Measurements from ENCODE around the gene RFTN2.
"Not testable (repeated sequence)": the region's sequence is repeated elsewhere in the genome, so short reads cannot be mapped to it uniquely, and the experiment has no call there.

RFTN2 gene

DNA sequence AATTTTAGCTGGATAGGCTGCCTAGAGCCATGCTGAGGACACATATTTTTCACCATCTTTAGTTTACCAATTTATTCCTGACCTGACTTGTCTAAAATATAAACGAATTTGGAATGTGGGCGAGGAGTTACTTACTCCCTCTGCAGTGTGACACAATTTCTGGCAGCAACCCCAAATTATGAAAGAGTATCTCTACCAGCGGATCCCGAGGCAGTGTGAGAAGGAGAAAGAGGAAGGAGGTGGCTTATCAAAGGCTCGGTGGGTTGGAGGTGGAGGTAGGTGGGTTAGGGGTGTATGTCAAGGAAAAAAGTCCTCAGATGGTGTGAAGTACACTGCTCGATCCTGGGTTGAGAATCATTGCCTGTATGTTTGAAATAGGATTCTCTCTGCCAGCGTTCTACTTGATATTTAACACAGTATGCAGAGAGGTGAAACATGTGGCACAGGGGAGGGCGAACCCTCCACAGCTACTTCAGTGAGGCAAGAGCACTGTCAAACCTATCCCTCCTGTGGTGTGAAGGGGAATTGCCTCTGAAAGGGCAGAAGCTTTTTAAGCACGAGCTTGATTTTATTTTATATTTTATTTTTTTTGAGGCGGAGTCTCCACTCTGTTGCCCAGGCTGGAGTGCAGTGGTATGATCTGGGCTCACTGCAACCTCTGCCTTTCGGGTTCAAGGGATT, 76.0 kb downstream of the RFTN2 start:
- no peak for DNase-seq

DNA sequence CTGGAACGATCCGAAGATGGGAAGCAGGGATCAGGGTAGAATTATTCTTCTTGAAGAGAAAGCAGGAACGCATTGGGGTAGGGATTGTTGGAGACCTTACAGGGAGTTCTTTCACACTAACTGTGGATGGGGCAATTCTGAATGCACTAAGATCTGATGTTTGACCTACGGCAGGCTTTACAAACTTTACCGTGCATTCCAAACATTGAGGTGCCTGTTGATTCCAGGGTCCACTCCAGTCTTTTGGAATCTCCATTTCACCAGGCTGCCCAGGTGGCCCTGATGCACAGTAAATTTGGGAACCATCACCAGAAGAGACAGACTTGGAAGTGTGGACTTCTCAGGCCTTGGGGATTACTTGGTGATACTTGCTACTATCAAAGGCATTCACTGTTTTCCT, 76.9 kb downstream of the RFTN2 start:
- no peak for DNase-seq

DNA sequence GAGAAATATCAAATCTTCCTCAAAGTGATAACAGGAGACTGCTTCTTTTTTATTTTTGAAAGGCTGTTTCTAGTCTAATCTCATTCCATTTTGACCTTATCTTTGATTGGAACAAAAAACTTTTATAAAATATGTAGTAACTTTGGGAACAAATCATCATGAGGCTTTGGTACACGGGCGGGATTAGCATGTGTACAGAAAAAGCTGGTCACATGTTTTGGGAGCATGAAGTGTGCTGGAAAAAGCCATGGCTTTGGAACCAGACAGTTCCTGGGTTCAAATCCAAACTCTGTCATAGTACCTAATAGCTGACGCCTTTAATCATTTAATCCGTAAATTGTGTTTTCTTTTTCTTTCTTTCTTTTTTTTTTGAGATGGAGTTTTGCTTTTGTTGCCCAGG, 78.2 kb downstream of the RFTN2 start:
- DNase-seq: no peak

DNA sequence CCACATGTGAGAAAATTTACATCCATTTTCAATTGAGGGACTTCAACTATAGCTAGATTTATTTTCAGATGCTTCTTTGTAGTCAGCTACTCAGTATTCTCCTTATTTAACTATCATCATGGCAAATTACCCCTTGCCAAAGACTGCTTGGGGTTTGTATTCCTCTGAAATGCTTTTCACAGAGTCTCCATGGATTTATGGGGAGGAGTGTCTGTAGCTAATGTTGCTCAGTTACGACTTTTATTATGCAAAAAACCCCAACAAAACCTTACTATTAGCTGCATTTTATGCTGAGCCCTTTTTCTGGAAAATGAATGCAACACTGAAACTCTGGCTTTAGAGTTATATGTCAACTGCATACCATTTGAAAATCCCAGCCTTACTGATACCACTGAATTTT, 78.6 kb downstream of the RFTN2 start:
- no peak for DNase-seq

DNA sequence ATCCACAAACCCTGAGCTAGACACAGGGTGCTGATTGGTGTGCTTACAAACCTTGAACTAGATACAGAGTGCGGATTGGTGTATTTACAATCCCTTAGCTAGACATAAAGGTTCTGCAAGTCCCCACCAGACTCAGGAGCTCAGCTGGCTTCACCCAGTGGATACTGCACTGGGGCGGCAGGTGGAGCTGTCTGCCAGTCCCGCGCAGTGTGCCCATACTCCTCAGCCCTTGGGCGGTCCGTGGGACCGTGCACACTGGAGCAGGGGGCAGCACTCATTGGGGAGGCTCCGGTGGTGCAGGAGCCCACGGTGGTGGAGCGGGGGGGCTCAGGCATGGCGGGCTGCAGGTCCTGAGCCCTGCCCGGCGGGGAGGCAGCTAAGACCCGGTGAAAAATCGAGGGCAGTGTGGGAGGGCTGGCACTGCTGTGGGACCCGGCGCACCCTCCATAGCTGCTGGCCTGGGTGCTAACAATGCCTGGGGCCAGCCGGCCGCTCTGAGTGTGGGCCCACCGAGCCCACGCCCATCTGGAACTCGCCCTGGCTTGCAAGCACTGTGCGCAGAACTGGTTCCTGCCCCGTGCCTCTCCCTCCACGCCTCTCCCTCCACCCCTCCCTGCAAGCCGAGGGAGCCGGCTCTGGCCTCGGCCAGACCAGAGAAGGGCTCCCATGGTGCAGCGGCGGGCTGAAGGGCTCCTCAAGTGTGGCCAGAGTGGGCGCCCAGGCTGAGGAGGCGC, 83.9 kb downstream of the RFTN2 start:
- no peak for DNase-seq

DNA sequence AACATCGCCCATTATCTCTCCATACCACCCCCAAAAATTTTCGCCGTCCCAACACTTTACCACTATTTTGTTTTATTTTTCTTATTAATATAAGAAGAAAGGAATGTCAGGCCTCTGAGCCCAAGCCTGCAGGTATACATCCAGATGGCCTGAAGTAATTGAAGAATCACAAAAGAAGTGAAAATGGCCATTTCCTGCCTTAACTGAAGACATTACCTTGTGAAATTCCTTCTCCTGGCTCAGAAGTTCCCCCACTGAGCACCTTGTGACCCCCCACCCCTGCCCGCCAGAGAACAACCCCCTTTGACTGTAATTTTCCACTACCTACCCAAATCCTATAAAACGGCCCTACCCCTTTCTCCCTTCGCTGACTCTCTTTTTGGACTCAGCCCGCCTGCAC, 88.1 kb downstream of the RFTN2 start:
- DNase-seq: not testable (repeated sequence)

DNA sequence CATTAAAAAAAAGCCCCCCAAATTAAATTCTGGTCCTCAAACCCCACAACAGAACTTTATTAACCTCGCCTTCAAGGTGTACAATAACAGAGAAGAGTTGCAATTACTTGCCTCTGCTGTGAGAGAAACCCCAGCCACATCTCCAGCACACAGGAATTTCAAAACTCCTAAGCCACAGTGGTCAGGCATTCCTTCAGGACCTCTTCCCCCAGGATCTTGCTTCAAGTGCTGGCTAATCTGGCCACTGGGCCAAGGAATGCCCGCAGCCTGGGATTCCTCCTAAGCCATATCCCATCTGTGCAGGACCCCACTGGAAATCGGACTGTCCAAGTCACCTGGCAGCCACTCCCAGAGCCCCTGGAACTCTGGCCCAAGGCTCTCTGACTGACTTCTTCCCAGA, 95.2 kb downstream of the RFTN2 start:
- DNase-seq: not testable (repeated sequence)

DNA sequence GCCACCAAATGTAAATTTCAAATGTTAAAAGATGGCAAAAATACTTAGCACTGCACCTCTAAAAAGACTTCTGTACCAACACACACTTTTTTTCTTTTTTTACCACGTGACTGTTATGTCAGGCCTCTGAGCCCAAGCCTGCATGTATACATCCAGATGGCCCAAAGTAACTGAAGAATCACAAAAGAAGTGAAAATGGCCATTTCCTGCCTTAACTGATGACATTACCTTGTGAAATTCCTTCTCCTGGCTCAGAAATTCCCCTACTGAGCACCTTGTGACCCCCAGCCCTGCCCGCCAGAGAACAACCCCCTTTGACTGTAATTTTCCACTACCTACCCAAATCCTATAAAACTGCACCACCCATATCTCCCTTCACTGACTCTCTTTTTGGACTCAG, 97.1 kb downstream of the RFTN2 start:
- not testable (repeated sequence) for DNase-seq

DNA sequence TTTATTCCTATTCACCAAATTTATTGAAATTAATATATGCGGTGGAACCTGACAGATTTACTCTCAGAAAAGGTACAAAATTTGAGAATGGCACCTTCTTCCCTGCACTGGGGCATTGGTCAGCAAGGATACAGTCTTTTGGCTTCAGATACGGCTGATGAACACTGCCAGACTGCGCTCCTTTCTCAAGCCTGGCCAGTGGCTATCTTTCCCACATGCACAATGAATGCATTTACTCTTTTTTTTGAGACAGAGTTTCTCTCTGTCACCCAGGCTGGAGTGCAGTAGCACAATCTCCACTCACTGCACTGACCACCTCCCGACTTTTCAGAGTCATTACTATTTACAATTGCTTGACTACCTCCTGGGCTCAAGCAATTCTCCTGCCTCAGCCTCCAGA, 97.9 kb downstream of the RFTN2 start:
- no peak for DNase-seq

DNA sequence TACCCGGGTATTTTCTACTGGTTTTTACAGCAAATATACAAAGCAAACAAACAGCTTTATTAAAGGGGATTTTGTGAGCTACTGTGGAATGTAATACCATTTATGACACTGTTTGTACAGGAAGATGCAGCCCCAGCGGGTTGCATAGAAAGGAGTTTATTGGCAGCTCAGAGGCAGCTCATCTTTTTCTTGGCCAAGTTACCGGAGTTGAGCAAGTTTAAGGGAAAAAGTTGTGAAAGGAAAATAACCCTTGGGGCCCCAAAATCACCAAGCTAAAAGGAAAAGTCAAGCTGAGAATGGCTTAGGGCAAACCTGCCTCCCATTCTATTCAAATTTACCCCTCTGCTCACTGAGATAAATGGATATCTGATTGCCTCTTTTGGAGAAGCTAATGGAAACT, 98.8 kb downstream of the RFTN2 start:
- no peak for DNase-seq

DNA sequence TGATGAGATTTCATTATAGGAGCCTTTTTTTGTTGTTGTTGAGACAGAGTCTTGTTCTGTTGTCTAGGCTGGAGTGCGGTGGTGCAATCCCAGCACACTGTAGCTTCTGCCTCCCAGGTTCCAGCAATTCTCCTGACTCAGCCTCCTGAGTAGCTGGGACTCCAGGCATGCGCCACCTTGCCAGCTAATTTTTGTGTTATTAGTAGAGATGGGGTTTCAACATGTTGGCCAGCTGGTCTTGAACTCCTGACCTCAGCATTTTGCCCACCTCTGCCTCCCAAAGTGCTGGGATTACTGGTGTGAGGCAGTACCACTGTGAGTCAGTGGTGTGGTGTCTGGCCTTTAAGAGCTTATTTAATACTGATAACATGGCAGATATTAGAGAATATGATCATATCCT, 99.4 kb downstream of the RFTN2 start:
- DNase-seq: no peak

DNA sequence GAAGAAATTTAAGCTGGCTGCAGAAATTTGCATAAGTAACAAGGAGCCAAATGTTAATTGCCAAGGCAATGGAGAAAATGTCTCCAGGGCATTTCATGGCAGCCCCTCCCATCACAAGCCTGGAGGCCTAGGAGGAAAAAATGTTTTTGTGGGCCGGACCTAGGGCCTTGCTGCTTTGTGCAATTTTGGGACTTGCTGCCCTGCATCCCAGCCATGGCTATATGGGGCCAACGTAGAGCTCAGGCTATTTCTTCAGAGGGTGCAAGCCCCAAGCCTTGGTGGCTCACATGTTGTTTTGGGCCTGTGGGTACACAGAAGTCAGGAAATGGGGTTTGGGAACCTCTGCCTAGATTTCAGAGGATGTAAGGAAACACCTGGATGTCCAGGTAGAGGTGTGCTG, 101.8 kb downstream of the RFTN2 start:
- DNase-seq: no peak

DNA sequence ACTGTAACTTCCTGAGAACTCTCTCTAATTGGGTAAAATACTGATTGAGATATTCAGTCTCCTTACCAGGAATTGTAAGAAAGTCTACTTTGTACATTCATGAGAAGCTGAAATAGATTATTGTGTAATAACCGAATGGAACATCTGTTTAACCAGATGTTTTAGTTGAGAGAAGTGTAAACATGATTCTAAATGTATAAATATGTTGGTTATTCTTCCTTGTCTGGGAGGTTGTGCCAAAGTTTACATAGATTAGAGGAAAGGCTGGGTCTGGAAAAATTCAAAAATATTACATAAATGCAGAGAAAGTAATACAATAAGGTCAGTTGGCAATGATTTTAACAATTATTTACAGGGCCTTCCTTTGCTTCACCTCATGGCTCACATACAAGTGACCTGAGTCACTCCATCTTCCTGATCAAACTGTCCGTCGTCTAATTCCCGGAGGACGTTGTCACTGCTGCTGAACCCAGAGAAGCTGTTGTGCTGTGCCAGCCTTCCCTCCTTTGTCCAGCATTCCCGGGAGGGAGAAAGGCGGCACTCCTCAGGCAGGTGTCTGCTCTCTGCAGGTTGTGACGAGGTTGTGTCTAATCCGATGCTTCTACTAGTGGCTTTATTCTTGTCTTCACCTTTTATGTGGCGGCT, 103.6 kb downstream of the RFTN2 start:
- no peak for DNase-seq

DNA sequence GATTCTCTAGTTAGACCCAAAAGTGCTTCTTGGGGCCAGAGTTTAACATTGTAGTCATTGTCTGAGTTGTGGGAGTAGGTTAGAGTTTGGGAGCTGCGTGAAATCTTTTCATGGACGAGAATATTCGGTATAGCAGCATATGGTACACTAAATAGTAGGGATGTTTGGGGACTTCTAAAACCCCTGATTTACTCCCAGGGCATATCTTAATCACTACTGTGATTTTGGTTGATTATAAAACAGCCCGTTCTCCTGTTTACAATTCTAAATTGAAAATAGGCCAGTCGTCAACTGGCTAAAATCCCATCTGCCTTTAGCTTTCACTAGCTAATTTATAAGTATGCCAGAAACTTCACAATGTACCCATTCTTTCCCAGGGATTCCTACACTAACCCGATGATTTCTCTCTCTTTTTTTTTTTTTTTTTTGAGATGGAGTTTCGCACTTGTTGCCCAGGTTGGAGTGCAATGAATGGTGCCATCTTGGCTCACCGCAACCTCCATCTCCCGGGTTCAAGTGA, 115.2 kb downstream of the RFTN2 start:
- no peak for DNase-seq

DNA sequence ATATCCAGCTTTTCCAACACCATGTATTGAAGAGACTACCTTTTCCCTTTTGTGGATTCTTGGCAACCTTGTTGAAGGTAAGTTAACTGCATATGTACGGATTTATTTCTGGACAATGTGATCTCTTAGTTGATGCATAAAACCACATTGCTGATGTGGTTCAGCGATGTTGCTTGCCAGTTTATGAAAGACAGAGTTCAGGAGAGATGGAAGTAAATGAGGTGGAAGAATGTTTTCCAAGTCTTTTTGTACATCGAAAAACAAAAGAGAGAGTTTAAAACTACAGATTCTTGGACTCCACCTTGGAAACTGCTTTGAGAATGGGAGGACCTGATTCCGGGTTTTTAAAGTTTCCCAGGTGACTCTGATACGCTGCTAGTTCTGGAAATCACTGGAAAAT, 115.7 kb downstream of the RFTN2 start:
- DNase-seq: no peak

DNA sequence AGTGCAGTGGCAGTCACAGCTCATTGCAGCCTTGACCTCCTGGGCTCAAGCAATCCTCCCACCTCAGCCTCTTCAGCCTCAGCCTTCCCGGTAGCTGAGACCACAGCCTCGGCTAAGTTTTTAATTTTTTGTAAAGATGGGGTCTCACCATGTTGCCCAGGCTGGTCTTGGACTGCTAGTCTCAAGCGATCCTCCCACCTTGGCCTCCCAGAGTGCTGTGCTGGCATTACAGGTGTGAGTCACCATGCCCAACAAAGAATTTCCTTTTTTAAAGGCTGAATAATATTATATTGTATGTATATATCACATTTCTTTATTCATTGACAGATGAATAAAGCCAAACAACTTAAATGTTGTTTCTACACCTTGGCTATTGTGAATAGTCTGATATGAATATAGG, 117.0 kb downstream of the RFTN2 start:
- no peak for DNase-seq

DNA sequence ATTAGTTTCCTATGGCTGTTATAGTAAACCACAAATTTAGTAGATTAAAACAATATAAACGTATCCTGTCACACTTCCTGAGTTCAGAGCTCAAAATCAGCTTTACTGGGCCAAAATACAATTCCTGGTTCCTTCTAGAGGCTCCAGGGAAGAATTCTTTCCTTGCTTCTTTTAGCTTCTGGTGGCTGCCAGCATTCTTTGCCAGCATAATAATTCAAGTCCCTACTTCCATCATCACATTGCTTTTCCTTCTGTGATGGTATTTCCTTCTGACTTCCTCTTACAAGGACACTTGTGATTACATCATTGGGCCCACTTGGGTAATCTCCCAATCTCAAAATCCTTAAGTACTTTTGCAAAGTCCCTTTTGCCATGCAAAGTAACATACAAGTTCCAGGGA, 118.9 kb downstream of the RFTN2 start:
- DNase-seq: no peak

DNA sequence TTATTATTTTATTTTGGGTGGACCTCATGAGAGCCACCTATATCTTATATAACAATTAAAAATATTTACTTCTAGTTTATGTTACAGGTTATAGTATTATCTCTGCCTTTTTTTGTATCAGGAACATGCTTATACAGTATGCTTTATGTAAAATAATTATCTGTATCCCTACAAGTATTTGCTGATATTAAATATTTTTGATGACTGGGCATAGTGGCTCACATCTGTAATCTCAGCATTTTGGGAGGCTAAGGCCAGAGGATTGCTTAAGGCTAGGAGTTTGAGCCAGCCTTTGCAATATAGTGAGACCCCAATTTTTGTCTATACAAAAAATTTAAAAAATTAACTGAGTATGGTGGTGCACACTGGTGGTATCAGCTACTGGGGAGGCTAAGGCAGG, 119.9 kb downstream of the RFTN2 start:
- no peak for DNase-seq

DNA sequence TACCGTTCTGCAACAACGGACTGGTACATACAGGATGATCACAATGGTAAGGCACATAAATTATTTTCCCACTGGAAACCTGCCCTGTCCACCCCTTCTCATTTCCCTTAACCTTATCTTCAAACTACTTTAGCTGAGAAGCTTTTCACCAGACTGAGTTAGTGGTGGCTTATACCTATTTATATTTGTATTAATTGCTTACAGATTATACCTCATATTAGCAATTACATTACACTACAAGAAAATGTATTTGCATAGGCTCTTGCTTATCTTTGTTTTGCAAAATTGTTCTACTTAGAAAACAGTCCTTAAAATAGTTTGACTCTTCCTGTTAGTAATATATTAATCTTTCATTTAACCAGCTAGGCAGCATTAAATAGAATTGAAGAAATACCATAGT, 124.1 kb downstream of the RFTN2 start:
- not testable (repeated sequence) for DNase-seq

DNA sequence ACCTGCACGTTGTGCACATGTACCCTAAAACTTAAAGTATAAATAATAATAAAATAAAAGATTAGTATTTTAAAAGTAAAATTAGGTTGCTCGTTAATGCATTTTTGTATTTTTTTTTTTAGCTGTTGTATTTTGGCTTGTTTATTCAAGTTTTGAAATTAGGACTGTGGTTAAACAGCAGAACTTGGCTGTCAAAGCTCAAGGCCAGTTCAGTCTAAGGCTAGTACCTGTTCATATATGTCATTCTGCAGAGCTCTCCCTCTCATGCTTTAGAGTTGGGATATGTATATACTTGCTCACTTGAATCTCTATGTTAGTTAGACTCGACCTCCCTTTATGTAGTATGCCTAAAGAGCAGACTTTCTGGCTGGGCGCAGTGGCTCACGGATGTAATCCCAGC, 126.8 kb downstream of the RFTN2 start:
- DNase-seq: no peak

DNA sequence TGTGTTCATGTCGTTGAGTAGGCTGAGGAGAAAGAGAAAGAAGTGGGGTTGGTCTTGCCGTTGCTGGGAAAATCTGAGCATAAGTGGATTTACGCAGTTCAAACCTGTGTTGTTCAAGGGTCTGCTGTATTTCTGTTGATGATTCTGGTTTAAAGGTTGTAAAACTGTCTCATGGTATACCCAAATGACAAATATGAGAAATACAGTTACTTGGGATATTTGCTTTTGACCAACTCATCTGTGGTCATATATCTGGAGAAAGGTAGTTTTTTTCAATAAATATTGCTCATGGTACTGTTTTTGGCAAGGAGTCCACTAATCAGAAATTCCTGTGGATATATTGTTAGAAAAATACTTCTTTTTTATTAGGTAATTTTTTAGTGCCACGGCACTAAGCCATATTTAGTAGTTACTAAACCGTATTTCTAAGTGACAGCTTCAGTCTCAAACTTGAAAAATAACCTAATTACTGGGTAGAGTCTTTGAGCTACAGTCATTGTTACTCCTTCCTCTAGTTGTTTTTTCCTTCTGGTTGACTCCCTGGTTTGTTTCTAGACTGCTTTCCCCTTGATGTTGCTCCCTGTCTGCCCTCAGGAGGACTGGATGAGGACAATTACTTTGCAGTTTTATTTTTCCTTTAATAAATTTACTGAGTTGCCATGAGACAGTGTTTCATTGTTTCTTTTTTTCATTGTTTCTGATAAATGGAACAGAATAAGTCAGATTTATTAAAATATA, 128.1 kb downstream of the RFTN2 start:
- no peak for DNase-seq

DNA sequence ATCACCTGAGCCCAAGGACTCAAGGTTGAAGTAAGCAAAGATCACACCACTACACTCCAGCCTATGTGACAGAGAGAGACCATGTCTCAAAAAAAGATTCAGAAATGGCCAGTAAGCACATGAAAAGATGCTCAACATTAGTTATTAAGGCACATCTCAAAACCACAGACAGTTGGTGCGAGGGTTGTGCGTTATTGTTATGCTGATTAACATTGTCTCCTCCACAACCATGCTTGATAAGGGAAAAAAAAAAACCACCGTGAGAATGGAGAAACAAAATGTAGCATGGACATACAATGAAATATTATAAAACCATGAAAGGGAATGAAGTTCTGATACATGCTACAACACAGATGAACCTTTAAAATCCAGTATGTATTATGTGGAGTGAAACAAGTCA, 132.2 kb downstream of the RFTN2 start:
- DNase-seq: no peak

DNA sequence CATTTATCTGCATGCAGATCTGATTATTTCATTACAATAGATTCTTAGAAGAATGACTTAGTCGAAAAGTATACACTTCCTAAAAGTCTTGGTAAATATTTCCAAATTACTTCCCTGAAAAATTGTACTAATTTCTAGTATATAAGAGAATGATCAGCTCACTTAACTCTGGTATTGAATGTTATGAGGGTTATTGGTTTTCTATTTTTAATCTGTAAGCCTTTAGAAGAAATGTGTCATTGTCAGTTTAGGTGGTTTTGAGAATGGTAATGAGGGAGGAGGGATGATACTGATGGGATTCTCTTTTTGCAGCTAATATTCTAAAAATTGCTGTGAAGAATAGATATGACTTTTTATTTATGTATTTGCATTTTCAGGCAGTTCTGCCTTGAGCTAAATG, 135.7 kb downstream of the RFTN2 start:
- DNase-seq: no peak
